ENCODE measurements around the gene TUFT1. TPM values are rescaled to one million over a fixed set of nuclear protein-coding genes. Genes with fewer than 3 reads are reported as not detected.

Gene TUFT1
- total and polyA plus RNA-seq, 2 of the 13 experiments (the other 11 are each of a cell fraction or from before 2014, with no cell fraction given): 6.4 to 7.3 TPM

DNA sequence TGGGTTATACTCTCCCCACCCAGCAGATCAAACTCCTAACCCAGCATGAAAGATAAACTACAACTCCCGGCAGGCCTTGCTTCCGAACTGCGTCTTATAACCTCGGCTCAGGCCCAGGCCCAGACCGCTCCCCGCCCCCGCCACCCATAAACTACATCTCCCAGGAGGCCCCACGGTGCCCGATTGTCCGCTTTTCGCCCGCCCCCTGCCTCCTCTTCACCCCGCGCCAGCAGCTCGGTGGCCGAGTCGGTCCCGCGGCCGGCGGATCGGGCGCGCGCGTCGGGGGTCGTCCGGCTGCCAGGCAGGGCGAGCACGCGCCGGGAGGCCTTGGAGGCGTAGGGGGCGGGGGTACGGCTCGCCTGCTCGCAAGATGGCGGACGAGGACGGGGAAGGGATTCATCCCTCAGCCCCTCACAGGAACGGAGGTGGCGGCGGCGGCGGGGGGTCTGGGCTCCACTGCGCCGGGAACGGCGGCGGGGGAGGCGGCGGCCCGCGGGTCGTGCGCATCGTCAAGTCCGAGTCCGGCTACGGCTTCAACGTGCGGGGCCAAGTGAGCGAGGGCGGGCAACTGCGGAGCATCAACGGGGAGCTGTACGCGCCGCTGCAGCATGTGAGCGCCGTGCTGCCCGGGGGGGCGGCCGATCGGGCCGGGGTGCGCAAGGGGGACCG, 71.9 kb downstream of the TUFT1 start, which contains the start of gene SNX27 (continued):
- TF ChIP-seq, protein P1, sequence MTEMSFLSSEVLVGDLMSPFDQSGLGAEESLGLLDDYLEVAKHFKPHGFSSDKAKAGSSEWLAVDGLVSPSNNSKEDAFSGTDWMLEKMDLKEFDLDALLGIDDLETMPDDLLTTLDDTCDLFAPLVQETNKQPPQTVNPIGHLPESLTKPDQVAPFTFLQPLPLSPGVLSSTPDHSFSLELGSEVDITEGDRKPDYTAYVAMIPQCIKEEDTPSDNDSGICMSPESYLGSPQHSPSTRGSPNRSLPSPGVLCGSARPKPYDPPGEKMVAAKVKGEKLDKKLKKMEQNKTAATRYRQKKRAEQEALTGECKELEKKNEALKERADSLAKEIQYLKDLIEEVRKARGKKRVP (CRISPR knock-in tag; IDR thresholded peaks at IDR 0.05): peak in 1 of 2 experiments; percentile 55; a peak in 1 of 4 replicates
- no peak for TF ChIP-seq NCOA1 (CRISPR knock-in tag; IDR thresholded peaks at IDR 0.05)
- peak; percentile 76 for TF ChIP-seq SAP130 (CRISPR knock-in tag; IDR thresholded peaks at IDR 0.05; ENCODE audit: low read depth)
- TF ChIP-seq SP1 (IDR thresholded peaks at IDR 0.05): no peak
- peak; percentile 64 for TF ChIP-seq SP1 (CRISPR knock-in tag; IDR thresholded peaks at IDR 0.05)
- TF ChIP-seq, protein P2, sequence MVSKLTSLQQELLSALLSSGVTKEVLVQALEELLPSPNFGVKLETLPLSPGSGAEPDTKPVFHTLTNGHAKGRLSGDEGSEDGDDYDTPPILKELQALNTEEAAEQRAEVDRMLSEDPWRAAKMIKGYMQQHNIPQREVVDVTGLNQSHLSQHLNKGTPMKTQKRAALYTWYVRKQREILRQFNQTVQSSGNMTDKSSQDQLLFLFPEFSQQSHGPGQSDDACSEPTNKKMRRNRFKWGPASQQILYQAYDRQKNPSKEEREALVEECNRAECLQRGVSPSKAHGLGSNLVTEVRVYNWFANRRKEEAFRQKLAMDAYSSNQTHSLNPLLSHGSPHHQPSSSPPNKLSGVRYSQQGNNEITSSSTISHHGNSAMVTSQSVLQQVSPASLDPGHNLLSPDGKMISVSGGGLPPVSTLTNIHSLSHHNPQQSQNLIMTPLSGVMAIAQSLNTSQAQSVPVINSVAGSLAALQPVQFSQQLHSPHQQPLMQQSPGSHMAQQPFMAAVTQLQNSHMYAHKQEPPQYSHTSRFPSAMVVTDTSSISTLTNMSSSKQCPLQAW (CRISPR knock-in tag; IDR thresholded peaks at IDR 0.05): no peak
- TF ChIP-seq ZNF205 (CRISPR knock-in tag; IDR thresholded peaks at IDR 0.05): no peak
- TF ChIP-seq NFE2 (CRISPR knock-in tag; IDR thresholded peaks at IDR 0.05): no peak
- TF ChIP-seq, protein P3, sequence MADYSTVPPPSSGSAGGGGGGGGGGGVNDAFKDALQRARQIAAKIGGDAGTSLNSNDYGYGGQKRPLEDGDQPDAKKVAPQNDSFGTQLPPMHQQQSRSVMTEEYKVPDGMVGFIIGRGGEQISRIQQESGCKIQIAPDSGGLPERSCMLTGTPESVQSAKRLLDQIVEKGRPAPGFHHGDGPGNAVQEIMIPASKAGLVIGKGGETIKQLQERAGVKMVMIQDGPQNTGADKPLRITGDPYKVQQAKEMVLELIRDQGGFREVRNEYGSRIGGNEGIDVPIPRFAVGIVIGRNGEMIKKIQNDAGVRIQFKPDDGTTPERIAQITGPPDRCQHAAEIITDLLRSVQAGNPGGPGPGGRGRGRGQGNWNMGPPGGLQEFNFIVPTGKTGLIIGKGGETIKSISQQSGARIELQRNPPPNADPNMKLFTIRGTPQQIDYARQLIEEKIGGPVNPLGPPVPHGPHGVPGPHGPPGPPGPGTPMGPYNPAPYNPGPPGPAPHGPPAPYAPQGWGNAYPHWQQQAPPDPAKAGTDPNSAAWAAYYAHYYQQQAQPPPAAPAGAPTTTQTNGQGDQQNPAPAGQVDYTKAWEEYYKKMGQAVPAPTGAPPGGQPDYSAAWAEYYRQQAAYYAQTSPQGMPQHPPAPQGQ (CRISPR knock-in tag; IDR thresholded peaks at IDR 0.05; ENCODE audit: borderline replicate concordance): no peak
- peak; percentile 79 for TF ChIP-seq ATF7-NPFF (CRISPR knock-in tag; IDR thresholded peaks at IDR 0.05; ENCODE audit: low read depth)
- TF ChIP-seq, protein P4, sequence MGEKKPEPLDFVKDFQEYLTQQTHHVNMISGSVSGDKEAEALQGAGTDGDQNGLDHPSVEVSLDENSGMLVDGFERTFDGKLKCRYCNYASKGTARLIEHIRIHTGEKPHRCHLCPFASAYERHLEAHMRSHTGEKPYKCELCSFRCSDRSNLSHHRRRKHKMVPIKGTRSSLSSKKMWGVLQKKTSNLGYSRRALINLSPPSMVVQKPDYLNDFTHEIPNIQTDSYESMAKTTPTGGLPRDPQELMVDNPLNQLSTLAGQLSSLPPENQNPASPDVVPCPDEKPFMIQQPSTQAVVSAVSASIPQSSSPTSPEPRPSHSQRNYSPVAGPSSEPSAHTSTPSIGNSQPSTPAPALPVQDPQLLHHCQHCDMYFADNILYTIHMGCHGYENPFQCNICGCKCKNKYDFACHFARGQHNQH (CRISPR knock-in tag; IDR thresholded peaks at IDR 0.05): no peak
- 0 out of 2 replicates have a peak, but pooled peaks have one; percentile 45 for TF ChIP-seq ZNF430 (CRISPR knock-in tag; IDR thresholded peaks at IDR 0.05)
- TF ChIP-seq ZMYM4 (CRISPR knock-in tag; IDR thresholded peaks at IDR 0.05): peak; percentile 61; the same call in 1 of the 2 replicates
- 0 out of 2 replicates have a peak, but pooled peaks have one; percentile 34 for TF ChIP-seq ZNF501 (CRISPR knock-in tag; IDR thresholded peaks at IDR 0.05)
- TF ChIP-seq MTF1 (CRISPR knock-in tag; IDR thresholded peaks at IDR 0.05): no peak
- peak; percentile 70 for TF ChIP-seq ZNF263 (CRISPR knock-in tag; IDR thresholded peaks at IDR 0.05)
- TF ChIP-seq, protein P5, sequence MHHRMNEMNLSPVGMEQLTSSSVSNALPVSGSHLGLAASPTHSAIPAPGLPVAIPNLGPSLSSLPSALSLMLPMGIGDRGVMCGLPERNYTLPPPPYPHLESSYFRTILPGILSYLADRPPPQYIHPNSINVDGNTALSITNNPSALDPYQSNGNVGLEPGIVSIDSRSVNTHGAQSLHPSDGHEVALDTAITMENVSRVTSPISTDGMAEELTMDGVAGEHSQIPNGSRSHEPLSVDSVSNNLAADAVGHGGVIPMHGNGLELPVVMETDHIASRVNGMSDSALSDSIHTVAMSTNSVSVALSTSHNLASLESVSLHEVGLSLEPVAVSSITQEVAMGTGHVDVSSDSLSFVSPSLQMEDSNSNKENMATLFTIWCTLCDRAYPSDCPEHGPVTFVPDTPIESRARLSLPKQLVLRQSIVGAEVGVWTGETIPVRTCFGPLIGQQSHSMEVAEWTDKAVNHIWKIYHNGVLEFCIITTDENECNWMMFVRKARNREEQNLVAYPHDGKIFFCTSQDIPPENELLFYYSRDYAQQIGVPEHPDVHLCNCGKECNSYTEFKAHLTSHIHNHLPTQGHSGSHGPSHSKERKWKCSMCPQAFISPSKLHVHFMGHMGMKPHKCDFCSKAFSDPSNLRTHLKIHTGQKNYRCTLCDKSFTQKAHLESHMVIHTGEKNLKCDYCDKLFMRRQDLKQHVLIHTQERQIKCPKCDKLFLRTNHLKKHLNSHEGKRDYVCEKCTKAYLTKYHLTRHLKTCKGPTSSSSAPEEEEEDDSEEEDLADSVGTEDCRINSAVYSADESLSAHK (CRISPR knock-in tag; IDR thresholded peaks at IDR 0.05; ENCODE audit: borderline replicate concordance): no peak
- TF ChIP-seq SETDB1 (CRISPR knock-in tag; IDR thresholded peaks at IDR 0.05; ENCODE audit: borderline replicate concordance): no peak
- TF ChIP-seq MTA3 (CRISPR knock-in tag; IDR thresholded peaks at IDR 0.05): no peak
- TF ChIP-seq ZNF260 (CRISPR knock-in tag; IDR thresholded peaks at IDR 0.05; ENCODE audit: borderline replicate concordance, low read depth): no peak
- TF ChIP-seq ZFP1 (CRISPR knock-in tag; IDR thresholded peaks at IDR 0.05): no peak
- no peak; the same call in 1 of the 2 replicates for TF ChIP-seq ZNF772 (CRISPR knock-in tag; IDR thresholded peaks at IDR 0.05)
- no peak for TF ChIP-seq BORCS8-MEF2B (CRISPR knock-in tag; IDR thresholded peaks at IDR 0.05)
- TF ChIP-seq ISX (CRISPR knock-in tag; conservative IDR thresholded peaks at IDR 0.05): no peak
